Prostate gland (tissue), 2 donors: Measurements from ENCODE around the gene PGC.

ENCODE experiments used
- POLR2A ChIP-seq: fragments of 450-650 bp; IDR thresholded peaks from one replicate; pipeline ENCODE4 v1.6.1; 2016; ENCODE audit warnings: antibody characterized with exemption, mild to moderate bottlenecking
- POLR2AphosphoS5 ChIP-seq: sonication (generic); formaldehyde crosslinking; IDR thresholded peaks from one replicate; pipeline ENCODE4 v1.6.1; 2017; ENCODE audit warnings: antibody characterized with exemption
- TF ChIP-seq, protein P1 (sequence below), 4 experiments: fragments of 200-600 bp in 2 of 4; fragments of 450-650 bp in 2 of 4; sonication (generic) in 2 of 4; IDR thresholded peaks; 1 replicate in 3 of 4; 2 replicates in 1 of 4; pipeline ENCODE4 v1.5.1; 2016 to 2019; ENCODE audit warnings: antibody characterized with exemption in 4 of 4, mild to moderate bottlenecking in 2 of 4, moderate library complexity in 2 of 4

DNA sequence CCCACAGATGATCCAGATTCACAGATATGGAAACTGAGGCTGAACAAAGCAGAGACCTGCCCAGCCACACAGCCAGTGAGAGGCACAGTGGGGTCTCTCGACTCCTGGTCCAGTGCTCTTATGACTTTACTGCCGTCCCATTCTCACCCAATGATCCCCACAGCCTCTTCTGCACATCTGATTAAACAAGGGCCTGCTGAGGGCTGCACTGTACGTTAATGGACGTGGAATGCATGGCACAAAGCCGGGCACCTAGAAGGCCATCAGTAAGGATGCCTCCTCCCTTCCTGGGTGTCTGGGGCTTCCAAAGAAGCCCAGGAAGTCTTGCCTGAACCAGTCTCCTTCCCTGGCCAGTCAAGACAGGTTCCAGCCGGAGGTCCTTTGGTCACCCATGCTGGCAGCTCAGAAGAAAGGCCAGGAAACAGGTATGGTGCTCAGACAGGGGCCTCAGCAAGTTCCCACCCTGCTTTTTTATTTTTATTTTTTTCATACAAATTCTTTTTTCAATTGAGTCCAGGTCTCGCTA lies 15.6 kb downstream of the PGC start:
- TF ChIP-seq, protein P1, sequence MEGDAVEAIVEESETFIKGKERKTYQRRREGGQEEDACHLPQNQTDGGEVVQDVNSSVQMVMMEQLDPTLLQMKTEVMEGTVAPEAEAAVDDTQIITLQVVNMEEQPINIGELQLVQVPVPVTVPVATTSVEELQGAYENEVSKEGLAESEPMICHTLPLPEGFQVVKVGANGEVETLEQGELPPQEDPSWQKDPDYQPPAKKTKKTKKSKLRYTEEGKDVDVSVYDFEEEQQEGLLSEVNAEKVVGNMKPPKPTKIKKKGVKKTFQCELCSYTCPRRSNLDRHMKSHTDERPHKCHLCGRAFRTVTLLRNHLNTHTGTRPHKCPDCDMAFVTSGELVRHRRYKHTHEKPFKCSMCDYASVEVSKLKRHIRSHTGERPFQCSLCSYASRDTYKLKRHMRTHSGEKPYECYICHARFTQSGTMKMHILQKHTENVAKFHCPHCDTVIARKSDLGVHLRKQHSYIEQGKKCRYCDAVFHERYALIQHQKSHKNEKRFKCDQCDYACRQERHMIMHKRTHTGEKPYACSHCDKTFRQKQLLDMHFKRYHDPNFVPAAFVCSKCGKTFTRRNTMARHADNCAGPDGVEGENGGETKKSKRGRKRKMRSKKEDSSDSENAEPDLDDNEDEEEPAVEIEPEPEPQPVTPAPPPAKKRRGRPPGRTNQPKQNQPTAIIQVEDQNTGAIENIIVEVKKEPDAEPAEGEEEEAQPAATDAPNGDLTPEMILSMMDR (IDR thresholded peaks at IDR 0.05) = no peak
- no peak for TF ChIP-seq POLR2A
- TF ChIP-seq POLR2AphosphoS5 = no peak
